HG03196 (cell line): ENCODE measurements around the gene BOC.
"Not testable (repeated sequence)": the region's sequence is repeated elsewhere in the genome, so short reads cannot be mapped to it uniquely, and the experiment has no call there.

ENCODE experiments used
- ATAC-seq: cut with Tn5 transposase; IDR thresholded peaks from one replicate; pipeline ENCODE4 v1.9.1; 2021; ENCODE audit not compliant: unreplicated experiment

Gene BOC, protein sequence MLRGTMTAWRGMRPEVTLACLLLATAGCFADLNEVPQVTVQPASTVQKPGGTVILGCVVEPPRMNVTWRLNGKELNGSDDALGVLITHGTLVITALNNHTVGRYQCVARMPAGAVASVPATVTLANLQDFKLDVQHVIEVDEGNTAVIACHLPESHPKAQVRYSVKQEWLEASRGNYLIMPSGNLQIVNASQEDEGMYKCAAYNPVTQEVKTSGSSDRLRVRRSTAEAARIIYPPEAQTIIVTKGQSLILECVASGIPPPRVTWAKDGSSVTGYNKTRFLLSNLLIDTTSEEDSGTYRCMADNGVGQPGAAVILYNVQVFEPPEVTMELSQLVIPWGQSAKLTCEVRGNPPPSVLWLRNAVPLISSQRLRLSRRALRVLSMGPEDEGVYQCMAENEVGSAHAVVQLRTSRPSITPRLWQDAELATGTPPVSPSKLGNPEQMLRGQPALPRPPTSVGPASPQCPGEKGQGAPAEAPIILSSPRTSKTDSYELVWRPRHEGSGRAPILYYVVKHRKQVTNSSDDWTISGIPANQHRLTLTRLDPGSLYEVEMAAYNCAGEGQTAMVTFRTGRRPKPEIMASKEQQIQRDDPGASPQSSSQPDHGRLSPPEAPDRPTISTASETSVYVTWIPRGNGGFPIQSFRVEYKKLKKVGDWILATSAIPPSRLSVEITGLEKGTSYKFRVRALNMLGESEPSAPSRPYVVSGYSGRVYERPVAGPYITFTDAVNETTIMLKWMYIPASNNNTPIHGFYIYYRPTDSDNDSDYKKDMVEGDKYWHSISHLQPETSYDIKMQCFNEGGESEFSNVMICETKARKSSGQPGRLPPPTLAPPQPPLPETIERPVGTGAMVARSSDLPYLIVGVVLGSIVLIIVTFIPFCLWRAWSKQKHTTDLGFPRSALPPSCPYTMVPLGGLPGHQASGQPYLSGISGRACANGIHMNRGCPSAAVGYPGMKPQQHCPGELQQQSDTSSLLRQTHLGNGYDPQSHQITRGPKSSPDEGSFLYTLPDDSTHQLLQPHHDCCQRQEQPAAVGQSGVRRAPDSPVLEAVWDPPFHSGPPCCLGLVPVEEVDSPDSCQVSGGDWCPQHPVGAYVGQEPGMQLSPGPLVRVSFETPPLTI

GRCh38 chr3:113211330-113212149 is at the start of gene BOC:
Gene BOC, plus strand, starts transcription at chr3:113211557. Its CDS starts 38,246 bp downstream, at chr3:113249803.
- no peak for ATAC-seq

- no peak for ATAC-seq
Measured at GRCh38 chr3:113161661-113162060, 49.7 kb upstream of the BOC start.

DNA sequence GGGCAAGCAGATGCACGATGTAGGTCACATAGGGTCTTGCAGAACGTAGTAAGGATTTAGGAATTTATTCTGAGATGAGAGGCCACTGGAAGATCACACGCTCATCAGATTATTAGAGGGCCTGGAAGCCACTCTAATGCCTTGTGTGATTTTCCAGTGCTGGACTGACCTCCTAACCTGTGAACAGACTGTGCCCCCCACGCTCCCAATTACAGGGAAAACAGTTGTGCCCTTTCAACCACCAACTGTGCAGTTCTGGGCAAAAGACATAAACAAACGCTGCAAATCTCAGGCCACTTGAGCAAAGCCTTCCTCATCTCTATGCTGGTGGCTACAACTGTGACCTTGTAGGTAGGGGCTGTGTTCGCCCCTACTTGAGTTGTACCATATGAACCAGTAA is 48.2 kb upstream of the BOC start:
- ATAC-seq = no peak

DNA sequence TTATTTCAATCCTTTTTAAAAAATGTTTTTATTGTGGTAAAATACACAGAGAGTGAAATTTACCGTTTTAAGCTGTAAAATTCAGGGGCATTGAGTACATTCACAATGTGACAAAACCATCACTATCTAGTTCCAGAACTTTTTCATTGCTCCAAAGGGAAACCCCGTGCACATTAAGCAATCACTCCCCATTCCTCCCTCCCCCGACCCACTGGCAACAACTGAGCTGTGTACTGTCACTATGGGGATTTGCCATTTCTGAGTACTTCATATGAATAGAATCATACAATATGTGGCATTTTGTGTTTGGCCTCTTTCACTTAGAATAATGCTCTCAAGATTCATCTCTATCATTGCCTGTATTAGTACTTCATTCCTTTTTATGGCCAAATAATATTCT is 45.5 kb upstream of the BOC start:
- no peak for ATAC-seq

GRCh38 chr3:113166357-113166718 is 45.0 kb upstream of the BOC start:
- ATAC-seq = no peak

DNA sequence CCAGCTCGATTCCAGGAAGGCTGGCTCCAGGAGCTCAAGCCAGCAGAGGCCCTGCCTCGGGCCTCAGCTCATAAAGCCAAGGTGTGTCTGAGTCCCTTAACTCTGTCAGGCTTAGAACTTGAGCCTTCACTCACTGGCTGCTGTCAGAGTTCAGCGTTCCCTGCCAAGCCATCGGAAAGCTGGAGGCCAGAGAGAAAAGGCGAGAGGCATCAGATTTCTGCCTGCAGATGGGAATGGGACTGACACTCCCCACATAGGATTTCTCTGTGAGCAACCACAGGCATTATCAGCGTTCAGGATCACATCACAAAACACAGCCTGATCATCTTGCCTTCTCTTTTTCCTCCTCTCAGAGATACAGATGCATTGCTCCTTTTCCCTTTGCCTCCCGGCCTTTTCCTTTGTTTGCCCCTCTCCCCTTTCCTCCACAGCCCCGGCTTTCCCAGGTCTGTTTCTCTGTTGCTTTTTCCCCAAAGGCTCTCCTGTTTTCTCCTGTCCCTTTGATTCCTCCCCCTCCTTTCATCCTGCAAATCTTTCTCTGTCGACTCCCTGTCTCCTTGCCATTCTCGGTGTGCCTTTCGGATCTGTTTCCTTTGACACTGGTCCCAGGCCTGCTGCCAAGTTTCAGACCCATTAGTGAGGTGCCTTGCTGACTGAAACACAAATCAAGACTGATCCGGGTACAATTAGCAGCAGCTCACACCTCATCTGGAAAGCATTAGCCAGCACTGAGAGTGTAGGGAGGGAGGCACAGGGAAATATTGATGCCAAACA is 44.5 kb upstream of the BOC start:
- ATAC-seq = no peak

DNA sequence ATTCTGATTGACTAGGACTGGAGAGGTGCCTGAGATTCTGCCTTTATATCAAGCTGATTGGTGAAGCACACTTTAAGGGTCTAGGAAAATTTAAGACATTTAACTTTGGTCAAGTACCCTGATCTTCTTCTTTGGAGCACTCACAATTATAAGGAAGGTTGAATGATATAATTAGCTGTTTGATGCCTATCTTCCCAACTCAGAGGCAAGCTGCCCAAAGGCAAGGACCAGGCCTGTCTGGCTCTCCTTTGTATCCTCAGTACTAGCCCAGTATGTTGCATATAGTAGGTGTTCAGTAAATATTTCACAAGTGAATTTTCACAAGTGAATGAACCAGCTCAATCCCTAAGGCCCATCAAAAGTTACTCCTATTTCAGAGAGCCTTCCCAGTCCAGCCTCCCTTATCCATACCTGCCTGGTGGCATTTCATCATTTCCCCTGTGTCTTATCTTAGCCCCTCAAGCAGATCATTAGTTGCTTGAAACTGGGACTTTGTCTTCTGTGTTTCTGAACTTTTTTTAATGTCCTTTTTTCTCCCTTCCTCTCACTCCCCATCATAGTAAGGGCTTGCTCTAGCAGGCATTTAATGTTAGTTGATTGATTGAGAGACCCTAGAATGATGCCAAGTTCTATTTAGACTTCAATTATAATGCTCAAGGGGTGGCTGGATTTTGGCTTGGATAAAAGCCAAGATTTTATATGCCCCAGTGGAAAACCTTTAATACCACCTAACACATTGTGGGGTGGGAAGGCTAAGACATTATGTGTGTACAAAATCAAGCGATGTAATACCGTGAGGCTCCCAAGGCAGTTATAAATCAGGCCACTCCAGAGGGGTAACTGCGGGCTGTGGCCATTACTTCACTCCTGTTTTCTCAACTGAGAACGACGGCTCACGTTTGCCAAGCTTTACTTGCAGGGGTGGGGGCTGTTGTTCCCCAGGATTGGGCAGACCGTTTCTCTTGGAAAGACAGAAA is 43.2 kb upstream of the BOC start:
- no peak for ATAC-seq

DNA sequence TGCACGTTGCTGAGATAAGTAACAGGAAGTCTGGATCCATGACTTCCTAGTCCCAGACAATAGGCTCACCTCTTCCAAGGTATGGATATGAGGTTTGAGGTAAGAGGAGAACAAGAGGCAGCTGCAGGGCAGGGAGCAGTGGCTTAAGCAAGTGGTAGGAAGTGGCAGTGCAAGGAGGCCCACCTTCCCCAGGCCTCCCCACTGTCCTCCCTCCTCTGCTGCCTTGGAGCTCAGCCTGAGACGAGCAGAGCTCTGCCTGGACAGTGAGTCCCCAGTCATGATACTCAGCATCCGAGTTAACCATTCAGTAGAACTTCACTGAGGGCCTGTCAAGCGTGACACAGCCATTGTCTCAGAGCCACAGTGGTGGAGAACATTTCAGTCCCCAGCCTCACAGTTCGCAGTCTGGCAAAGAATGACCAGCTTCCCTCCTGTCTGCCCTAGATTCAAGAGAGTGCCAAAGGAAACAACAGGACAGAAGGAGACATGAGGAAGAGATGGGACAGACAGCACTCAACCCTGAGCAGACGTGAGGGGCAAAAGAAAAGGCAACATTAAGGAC is 41.4 kb upstream of the BOC start:
- no peak for ATAC-seq

- ATAC-seq = no peak
Measured at GRCh38 chr3:113170771-113171170, 40.6 kb upstream of the BOC start.

- ATAC-seq = not testable (repeated sequence)
Measured at GRCh38 chr3:113171675-113172300, 39.6 kb upstream of the BOC start.

DNA sequence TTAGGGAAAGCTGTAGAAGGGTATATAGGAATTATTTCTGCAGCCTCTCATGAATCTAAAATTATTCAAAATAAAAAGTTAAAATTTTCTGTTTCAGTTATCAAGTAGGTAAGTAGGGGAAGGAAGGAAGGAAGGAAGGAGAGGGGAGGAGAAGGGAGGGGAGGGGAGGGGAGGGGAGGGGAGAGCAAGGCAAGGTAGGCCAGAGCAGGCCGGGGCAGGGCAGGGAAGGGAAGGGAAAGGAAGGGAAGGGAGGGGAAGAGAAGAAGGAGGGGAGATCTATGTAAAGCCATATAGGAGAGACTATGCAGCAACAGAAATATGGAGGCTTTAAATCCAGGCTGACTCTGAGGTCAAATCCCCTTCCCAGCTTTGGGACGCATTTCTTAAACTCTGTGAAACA is 38.3 kb upstream of the BOC start:
- ATAC-seq = no peak

DNA sequence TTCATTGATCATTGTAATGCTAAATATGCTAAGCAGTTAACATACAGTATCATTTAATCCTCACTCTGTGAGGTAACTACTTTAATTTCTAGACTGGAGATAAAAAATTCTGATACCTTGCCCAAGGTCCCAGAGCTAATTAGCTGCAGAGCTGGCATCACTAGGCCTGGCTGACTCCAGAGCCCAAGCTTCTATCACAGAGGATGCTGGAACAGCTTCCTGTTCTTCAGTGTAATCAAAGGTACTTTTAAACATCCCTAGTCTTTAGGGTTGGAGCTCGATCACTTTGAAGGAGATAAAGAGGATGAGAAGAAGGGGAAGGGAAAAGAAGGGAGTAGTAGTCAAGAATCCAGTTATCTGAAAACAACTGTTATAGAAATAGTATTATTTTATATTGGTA is 37.1 kb upstream of the BOC start:
- ATAC-seq = no peak

DNA sequence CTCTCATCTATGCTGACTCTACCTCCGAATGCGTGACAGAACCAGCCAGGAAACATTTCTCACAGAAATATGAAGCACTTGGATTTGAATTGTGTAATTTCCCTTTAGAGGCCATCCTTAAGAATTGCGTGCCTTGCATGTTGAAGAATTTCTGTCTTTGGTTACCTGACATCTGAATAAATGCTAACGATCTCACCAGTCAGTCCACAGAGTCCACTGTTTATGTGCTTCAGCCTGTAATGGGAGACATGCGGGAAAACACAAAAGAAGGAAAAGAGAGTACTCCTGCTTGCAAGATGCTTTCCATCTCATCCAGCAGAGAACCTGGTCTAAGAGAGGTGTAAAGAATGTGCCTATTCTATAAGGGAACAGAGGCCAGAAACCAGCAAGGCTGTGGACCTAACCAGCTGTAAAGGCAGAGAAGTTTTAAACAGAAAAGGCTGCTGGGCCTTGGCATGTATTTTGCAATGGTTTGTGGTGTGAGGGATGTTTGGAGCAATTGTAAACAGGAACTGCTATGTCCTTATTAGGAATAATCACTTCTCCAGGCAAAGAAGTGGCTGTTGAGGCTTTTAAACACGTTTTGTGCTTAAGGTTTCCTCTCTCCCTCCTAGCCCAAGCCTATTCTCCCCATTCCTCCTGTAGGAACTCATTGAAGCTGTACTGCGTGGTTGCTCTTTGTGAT is 36.4 kb upstream of the BOC start:
- no peak for ATAC-seq

GRCh38 chr3:113177526-113177925 is 33.8 kb upstream of the BOC start:
- no peak for ATAC-seq

- ATAC-seq = no peak
Measured at GRCh38 chr3:113179235-113179824, 32.0 kb upstream of the BOC start.

DNA sequence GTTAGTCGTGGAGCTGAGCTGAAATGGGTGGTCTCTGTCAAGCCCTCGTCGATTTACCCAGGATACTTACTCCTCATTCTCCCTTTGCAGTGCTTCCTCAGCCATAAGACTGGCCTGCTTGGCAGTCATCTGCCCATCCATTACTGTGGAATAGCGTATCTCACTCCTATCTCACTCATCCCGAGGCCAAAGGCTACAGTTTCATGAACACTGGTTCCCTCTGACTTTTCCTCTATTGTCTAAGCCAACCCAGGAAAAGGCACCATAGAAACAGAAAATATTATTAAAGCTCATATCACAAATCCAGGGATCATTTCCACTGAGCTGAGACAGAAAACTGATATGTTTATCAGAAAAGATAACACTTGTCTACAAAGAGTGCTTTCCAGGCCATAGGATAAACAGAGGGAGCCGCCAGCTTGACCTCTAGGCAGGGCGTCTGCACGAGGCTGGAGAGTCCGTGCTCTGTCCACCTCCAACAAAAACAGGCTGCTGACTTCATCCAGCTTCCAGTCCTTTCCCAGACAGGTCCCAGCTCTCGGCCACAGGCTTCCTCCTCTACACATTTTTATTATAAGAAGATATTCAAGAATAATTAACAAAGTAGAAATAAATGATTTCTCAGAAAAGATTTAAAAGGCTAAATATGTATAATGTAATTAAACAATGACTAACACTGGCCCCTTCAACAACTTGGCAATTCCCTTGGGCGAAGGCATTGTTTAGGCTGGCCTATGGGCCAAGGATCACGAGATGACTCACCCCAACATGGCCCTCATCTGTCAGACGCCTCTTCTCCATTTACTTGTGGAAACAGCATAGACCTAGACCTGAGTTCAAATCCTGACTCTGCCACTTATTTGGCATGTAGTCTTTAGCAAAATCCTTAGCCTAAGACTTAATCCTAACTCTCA is 27.4 kb upstream of the BOC start:
- ATAC-seq = no peak
